Heart right ventricle (tissue), 16 donors: ENCODE measurements around the gene NXPH4. TPM values are rescaled to one million over a fixed set of nuclear protein-coding genes. Genes with fewer than 3 reads are reported as not detected.

Source experiments
- ATAC-seq, 8 donors: fragments of 200-7000 bp; cut with Tn5 transposase; one replicate each; pipeline ENCODE4 v1.9.1; 2020; ENCODE audit warnings: mild to moderate bottlenecking in 8 of 8, moderate library complexity in 8 of 8, moderate number of reproducible peaks in 1 of 8
- DNase-seq, 2 donors: peaks; one replicate each; pipeline ENCODE4 v3.0.0-alpha.2; 2020
- H3K27ac ChIP-seq, 10 donors: fragments of 200-600 bp; sonication (generic) in 2 of 10; one replicate each; pipeline versions ENCODE4 v1.5.0 to v1.8.0; 2020 to 2022; ENCODE audit warnings: mild to moderate bottlenecking in 3 of 10
- H3K27me3 ChIP-seq, 7 donors: fragments of 200-600 bp; one replicate each; pipeline ENCODE4 v1.8.0; 2021 to 2022; ENCODE audit warnings: mild to moderate bottlenecking in 2 of 7
- H3K36me3 ChIP-seq, 9 donors: fragments of 200-600 bp; sonication (generic) in 1 of 9; one replicate each; pipeline versions ENCODE4 v1.5.0 to v1.8.0; 2020 to 2022; ENCODE audit warnings: mild to moderate bottlenecking in 2 of 9
- H3K4me1 ChIP-seq, 9 donors: fragments of 200-600 bp; sonication (generic) in 1 of 9; one replicate each; pipeline versions ENCODE4 v1.5.0 to v1.8.0; 2020 to 2022; ENCODE audit warnings: mild to moderate bottlenecking in 4 of 9
- H3K4me3 ChIP-seq, 10 donors: fragments of 200-600 bp; sonication (generic) in 2 of 10; one replicate each; pipeline versions ENCODE4 v1.5.0 to v1.8.0; 2020 to 2022; ENCODE audit warnings: mild to moderate bottlenecking in 7 of 10, moderate library complexity in 2 of 10
- H3K9me3 ChIP-seq, 11 donors: fragments of 200-600 bp in 10 of 11; sonication (generic) in 2 of 11; one replicate each; pipeline versions ENCODE4 v1.5.0 to v1.8.0; 2013 to 2022; ENCODE audit warnings: mild to moderate bottlenecking in 2 of 11, control low read depth in 1 of 11, moderate library complexity in 1 of 11
- WGBS, 2 donors: extraction: QIAGEN DNeasy Blood & Tissue Kit; methylation state at CpG; one replicate each; pipeline ENCODE4 v1.1.7; 2013; ENCODE audit warnings: inconsistent platforms in 1 of 2; 5-methylcytosine and 5-hydroxymethylcytosine counted together
- intact Hi-C, 10 donors: fragments of 100-400 bp; cut with DNase I; formaldehyde crosslinking; loops; one replicate each; pipeline versions ENCODE4 v1.11.1 to v1.14.2; 2022
- polyA plus RNA-seq, 2 donors: library from polyadenylated mRNA; stranded (reverse); fragments of 200-250 nt; gene quantifications; one replicate each; pipeline ENCODE4 v1.2.3, GENCODE V29; 2013
- total RNA-seq, 10 donors: library from RNA; stranded (reverse); fragmentation: NEBNext Ultra II Directional in 3 of 10; extraction: Animal tissue kit (Norgen Biotek cat#: 25700) in 3 of 10; gene quantifications; one replicate each; pipeline versions ENCODE4 v1.2.1 to v1.2.4, GENCODE V29; 2021 to 2023
- TF ChIP-seq, protein P1 (sequence below), 9 donors: fragments of 200-600 bp; sonication (generic) in 2 of 9; IDR thresholded peaks; one replicate each; pipeline versions ENCODE4 v1.5.0 to v1.8.0; 2021 to 2022; ENCODE audit warnings: antibody characterized with exemption in 9 of 9, mild to moderate bottlenecking in 5 of 9, moderate library complexity in 1 of 9
- donor health status: Arrhythmogenic right ventricular cardiomyopathy.
- donor health status: ischemic (EF 13 %, LVEDD 7.1; RV severe dilation, severe dysfunction).
- donor health status: healthy with polysubstance abuse.
- donor health status: DM: no; HTN: yes; CAD: no.
- donor health status: DM: no; HTN: no; CAD: no.
- donor health status: ischemic (EF 25% LVEDD 6.9; RV normal size, moderate dysfunction).
- donor health status: ischemic (EF 25% LVEDD 5.7; RV mildly dilated, moderate dysfunction).
- donor health status: healthy.
- donor health status: DM: yes; HTN: yes; CAD: no.
- donor health status: Ischemic cardiomyopathy.
- donor health status: ischemic (EF 35%, LVEDD 5.7; RV mildly dilated, moderate dysfunction).
- donor health status: nonischemic (EF 11% LVEDD 7.7; RV severe dilation, severe dysfunction).
- donor health status: DM: yes; HTN: yes; CAD: no.
- donor health status: PGD.
- donor health status: ischemic (EF 29% LVEDD 5.4; RV normal size, mild dysfunction).
- donor health status: nonischemic (EF 23%, LVEDD 6.1; RV moderate dilation, normal function).

NXPH4 gene
- total and polyA plus RNA-seq, 12 donors = 0.18 to 6.2 (median 1.8) TPM

DNA sequence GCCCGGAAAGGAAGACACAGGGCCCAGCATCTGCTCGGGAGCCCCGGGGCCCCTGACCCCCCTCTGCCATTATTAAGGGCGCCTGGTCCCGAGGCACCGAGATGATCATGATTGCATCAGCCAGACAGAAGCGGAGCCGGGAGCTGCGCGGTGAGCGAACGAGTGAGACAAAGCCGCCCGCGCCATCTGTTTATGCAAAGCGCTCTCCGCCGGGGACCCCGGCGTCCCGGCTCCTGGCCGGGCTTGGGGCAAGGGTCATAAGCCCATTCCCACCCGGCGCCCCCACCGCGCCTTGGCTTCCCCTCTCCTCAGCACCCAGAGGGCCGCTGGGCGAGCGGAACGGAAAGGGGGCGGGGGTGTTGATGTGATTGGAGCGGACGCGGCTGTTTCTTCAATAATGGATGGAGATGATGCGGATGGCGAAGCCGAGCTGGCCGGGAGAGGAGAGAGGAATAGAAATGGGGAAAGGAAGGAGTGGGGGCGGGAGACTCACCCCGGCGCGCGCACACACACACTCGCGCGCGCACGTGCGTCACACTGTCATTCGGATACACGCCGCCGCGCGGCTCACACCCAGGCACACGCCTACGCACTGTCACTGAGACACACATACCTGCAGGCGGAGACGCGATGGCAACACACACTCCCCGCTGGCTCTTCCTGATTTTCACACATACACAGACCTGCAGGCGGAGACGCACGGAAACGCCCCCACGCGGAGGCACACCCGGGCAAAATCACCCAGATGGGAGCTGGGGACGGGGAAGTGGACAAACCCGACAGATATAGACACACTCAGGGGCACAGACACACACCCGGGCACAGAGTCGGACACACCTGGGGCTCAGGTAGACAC, 23.7 kb downstream of the NXPH4 start:
- Histone ChIP-seq H3K36me3 (no peaks in the 10 kb centered on the region), H3K27ac (peak overlapping the region in 6 of 10 donors; percentile 15 to 49 (median 37)), H3K4me1 (peaks cover 39 to 85% (median 67%) of the 10 kb centered on the region in 9 donors), H3K27me3 (peaks cover 5 to 92% (median 61%) of the 10 kb centered on the region in 7 donors), H3K9me3 (no peaks in the 10 kb centered on the region), H3K4me3 (peak overlapping the region; percentile 30 to 61 (median 54))
- TF ChIP-seq, protein P1, sequence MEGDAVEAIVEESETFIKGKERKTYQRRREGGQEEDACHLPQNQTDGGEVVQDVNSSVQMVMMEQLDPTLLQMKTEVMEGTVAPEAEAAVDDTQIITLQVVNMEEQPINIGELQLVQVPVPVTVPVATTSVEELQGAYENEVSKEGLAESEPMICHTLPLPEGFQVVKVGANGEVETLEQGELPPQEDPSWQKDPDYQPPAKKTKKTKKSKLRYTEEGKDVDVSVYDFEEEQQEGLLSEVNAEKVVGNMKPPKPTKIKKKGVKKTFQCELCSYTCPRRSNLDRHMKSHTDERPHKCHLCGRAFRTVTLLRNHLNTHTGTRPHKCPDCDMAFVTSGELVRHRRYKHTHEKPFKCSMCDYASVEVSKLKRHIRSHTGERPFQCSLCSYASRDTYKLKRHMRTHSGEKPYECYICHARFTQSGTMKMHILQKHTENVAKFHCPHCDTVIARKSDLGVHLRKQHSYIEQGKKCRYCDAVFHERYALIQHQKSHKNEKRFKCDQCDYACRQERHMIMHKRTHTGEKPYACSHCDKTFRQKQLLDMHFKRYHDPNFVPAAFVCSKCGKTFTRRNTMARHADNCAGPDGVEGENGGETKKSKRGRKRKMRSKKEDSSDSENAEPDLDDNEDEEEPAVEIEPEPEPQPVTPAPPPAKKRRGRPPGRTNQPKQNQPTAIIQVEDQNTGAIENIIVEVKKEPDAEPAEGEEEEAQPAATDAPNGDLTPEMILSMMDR (IDR thresholded peaks at IDR 0.05) = no peak
- peak in 5 of 8 donors; percentile 5 to 28 (median 8) for ATAC-seq
- intact Hi-C loops = loop anchor here in 3 of 10 donors (2.0 to 5.0 kb wide), 3 partner anchors 27 to 113 kb away; partner anchors contain the start of gene LRP1 (in 1 of the 3)
- WGBS, 2 donors = 1% methylated on average over 70 to 72 of the region's 72 CpGs
- DNase-seq = no peak

DNA sequence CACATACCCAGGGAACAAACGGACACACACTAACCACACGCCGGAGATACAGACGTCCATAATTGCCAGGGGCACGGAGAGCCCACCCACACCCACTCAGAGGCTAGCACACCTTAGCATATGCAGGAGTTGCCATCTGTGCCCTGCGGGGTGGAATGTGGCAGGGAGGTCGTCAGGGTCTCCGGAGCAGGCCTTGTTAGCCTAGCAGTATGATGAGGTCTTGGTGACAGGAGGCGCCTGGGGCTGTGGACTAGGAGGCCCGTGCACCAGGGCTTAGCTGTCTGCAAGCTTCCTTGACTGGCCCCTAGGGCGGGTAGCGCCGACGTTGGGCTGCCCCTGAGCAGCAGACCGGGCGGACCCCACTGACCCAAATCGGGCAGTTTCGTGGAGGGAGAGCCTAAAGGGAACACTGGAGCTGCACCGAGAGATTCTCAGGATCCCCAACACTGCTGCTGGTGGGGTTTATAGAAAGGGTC, 24.4 kb downstream of the NXPH4 start:
- DNase-seq (no peak), ATAC-seq (no peak)
- no peaks in the 10 kb centered on the region for H3K9me3 ChIP-seq
- intact Hi-C loops = loop anchor here in 3 of 10 donors (2.0 to 5.0 kb wide), 3 partner anchors 28 to 114 kb away; partner anchors contain the start of gene LRP1 (in 1 of the 3)
- TF ChIP-seq, protein P1 (IDR thresholded peaks at IDR 0.05) = no peak
- peak overlapping the region in 8 of 10 donors; percentile 42 to 61 (median 55) for H3K4me3 ChIP-seq
- H3K27me3 ChIP-seq = peaks cover 5 to 85% (median 61%) of the 10 kb centered on the region in 7 donors
- H3K27ac ChIP-seq = no peak overlapping the region
- H3K36me3 ChIP-seq = no peaks in the 10 kb centered on the region
- 18 to 28% methylated on average over 18 to 19 of the region's 19 CpGs for WGBS, 2 donors
- H3K4me1 ChIP-seq = peaks cover 35 to 78% (median 64%) of the 10 kb centered on the region in 9 donors

GRCh38 chr12:57241402-57242310, 25.1 kb downstream of the NXPH4 start:
- 10 to 24% methylated on average over 48 of the region's 48 CpGs for WGBS, 2 donors
- Histone ChIP-seq H3K27ac (no peak overlapping the region), H3K36me3 (peaks cover 0 to 2% (median 0%) of the 10 kb centered on the region in 9 donors), H3K4me3 (no peak overlapping the region), H3K4me1 (peaks cover 35 to 71% (median 64%) of the 10 kb centered on the region in 9 donors), H3K9me3 (no peaks in the 10 kb centered on the region), H3K27me3 (peaks cover 5 to 78% (median 56%) of the 10 kb centered on the region in 7 donors)
- DNase-seq = no peak
- ATAC-seq = no peak
- TF ChIP-seq, protein P1 (IDR thresholded peaks at IDR 0.05) = no peak
- intact Hi-C loops = loop anchor here in 3 of 10 donors (2.0 to 5.0 kb wide), 3 partner anchors 29 to 114 kb away; partner anchors contain the start of gene LRP1 (in 1 of the 3)
